ENCODE measurements around the gene BIRC5.

The BIRC5 gene

DNA sequence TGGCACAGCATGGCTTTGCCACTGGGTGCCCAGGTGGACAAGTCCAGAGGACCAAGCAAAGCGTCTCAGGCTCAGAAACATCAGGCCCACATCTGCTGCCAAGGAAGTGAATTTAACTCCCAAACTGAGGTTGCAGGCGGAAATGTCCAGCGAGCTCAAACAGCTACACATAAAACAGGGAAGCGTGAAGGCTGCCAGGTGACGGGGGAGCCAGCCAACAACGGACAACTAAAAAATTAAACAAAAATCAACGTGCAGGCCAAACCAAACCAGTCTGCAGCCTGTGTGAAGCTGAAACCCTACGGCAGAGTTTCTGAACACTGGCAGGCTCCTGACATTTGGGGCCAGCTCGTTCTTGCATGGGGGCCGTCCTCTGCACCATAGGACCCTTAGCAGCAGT, 29.7 kb upstream of the BIRC5 start:
- no peak for DNase-seq (ENCODE audit: low spot score)

DNA sequence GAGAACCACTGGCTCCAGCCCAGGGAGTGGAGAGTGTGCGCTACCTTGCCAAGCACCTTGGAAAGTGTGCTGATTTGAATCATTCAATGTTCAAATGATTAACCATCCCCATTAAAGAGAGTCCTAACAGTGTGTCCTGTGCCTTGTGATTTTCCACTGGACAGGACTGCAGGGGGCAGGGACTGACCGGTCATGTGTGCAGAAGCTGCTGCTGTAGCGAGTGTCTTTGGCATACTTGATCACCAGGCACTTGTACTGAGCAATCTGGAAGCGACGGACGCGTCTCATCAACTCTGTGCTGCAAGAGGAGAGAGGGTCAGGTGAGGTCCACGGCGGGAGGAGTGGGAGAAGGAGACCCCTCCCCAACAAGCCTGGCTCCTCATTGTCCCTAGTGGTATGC, 29.2 kb upstream of the BIRC5 start:
- no peak for DNase-seq (ENCODE audit: low spot score)

DNA sequence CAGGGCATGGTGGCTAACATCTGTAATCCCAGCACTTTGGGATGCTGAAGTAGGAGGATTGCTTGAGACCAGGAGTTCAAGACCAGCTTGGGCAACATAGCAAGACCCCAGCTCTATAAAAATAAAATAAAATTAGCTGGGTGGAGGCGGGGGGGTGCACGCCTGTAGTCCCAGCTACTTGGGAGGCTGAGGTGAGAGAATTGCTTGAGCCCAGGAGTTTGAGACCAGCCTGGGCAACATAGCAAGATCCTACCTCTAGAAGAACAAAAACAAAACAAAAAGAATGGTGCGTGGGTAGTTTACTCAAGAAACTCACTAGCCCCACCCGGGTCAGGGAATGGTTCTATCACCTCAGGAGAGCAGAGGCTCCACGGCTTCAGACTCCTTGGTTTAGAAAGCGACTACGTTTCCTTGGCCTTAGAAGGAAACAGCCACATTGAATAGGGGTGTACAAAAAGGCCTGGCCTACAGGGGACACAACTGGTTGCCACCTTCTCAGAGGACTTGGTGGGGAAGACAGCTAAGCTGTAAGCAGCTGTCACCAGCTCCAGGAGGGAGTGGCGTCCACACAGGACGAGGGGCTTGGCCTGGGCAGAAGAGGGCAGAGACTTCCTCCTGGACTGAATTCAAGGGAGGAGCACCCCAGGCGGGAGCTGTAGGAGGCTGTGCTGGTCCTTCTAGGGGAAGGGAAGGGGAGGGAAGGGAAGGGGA, 27.9 kb upstream of the BIRC5 start:
- no peak for DNase-seq (ENCODE audit: low spot score)

DNA sequence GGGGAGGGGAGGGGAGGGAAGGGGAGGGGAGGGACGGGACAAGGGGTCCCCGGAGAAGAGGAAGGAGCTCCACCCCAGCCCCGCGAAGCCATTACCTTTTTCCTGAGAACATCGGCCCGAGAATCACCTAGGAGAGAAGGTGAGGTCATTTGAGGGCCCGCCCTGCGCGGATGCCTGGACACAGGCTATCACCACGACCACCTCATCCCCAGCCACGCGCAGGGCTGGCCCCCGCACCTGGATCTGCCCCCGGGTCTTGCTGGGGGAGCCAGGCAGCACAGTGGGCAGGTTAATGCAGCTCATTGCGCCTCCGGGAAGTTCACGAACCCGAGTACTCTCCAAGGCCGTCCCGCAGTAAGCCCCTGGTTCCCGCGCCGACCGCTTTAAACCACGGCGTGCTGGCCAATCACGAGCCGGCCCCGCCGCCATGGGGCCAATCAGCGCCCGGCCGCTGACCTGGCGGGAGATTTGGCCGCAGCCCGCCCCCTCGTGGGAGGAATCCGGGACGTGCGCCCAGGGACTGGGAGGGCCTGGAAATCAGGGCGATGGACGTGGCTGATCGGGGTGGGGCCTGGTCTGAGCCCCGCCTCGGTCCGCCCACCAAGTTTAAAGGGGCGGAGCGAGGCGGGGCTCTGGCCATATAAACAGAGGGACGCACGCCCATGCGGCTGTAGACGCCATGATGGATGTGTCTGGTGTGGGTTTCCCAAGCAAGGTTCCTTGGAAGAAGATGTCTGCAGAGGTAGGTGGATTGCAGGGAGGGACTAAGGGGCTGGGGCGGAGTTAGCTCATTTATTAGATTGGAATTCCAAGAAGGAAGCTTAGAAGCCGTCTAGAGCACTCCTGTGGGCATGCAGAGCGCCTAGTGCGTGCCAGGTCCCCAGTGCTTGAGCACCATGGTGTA, 27.1 kb upstream of the BIRC5 start, which contains the start of the genes AFMID and TK1:
Gene AFMID (plus strand): TSS at position 671 of the 904 bp plus-strand sequence. CDS start 9 bp downstream, at position 680.
Gene TK1 (minus strand): TSS at position 361 of the 904 bp plus-strand sequence. CDS start 58 bp downstream, at position 303.
- DNase-seq (ENCODE audit: low spot score): peak; percentile 98

DNA sequence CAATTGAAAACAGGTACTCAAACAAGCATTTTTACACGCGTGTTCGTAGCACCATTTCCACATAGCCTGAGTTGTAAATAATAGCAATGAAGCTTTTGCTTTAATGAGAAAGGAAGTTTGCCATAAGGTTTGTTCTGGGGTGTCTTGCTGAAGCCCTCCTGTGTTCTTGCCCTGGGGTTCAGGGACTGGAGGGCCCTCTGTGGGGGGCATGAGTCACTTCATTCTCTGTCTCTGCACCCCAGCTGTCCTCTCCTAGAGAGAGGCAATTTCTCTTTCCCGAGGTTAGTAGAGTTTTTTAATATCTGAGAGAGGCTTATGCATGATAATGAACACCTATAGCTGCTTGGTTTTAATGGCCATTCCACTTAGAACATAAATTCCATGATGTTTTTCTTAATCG, 17.3 kb upstream of the BIRC5 start:
- DNase-seq (ENCODE audit: low spot score): no peak

DNA sequence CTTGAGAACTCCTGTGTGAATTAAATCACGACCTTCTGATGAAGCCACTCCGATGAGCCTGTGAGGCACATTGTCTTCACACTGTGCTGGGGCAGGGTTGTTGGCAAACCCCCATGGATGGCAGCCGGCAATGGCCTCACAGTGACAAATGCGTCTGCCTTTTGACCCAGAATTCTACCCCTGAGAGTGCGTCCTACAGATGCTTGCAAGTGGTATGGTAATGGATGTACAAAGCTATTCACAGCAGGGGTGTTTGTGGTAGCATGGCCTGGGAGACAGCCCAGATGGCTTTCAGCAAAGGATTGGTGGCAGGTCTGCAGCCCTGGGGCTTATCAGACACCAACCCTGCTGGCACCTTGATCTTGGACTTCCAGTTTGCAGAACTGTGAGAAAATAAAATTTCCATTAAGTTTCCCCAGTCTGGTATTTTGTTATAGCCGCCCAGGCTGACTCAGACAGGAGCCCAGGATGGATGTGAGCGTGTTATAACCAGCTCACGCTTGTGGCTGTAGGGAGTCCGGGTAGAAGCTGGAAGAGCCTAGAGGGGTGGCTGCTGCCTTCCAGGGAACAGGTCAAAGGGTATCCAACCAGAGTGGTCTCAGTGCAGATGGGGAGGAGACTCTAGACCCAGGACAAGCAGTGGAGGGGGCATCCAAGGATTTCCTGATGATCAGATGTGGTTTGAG, 16.8 kb upstream of the BIRC5 start:
- DNase-seq (ENCODE audit: low spot score): no peak

DNA sequence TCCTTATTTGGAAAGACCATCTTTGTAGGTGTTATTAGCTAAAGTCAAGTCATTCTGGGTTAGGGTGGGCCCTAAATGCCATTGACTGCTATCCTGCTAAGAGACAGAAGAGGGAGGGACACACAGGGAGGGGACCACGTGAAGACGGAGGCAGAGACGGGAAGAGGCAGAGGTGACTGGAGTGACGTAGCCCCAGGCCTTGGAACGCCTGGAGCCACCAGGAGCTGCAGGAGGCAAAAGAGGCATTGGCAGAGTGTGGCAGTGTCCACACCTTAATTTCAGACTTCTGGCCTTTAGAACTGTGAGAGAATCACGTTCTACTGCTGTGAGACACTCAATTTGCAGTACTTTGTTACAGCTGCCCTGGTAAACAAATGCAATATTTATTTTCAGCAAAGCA, 13.6 kb upstream of the BIRC5 start:
- no peak for DNase-seq (ENCODE audit: low spot score)

DNA sequence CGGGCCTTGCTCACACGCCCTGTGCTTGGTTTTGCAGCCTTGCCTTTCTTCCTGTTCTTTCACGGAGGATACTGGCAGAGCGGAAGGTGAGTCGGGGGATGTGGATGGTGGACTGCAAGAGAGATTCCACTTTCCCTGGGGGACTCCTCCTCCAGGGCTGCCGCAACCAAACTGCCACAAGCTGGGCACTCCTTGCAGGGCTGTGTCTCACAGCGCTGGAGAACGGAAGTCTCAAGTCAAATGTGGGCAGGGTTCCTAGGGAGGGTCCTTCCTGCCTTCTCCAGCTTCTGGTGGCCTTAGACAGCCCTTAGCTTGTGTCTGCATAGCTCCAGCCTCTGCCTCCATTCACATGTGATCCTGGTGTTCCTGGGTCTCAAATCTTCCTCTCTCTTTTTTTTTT, 11.4 kb upstream of the BIRC5 start:
- DNase-seq (ENCODE audit: low spot score): no peak

DNA sequence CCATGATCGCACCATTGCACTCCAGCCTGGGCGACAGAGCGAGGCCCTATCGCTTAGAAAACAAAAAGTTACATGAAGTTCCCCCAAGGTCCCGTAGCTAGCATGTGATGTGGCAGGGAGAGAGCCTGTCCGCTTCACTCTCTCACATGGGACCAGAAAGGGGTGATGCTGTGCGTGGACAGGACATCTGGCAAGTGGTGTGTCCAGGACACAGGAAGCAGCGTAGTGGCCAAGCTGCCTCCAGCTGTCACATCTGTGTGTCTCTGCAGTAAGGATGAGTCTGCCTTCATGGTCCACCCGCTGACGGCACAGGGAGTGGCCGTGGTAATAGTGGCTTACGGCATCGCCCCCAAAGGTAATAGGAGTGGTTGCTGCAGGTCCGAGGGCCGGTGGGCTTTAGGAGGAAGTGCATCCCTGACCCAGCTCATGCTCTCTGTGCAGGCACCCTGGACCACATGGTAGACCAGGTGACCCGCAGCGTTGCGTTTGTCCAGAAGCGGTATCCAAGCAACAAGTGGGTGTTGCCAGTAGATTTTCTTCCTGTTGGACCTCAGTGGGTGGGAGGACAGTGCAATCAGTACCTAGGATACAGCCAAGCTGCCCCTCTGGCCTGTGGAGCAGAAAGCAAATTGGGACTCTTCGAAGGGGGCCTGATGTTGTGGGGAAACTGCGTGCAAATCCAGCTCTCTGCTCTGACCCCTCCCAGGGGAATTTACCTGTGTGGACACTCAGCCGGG, 9.5 kb upstream of the BIRC5 start:
- DNase-seq (ENCODE audit: low spot score): no peak

DNA sequence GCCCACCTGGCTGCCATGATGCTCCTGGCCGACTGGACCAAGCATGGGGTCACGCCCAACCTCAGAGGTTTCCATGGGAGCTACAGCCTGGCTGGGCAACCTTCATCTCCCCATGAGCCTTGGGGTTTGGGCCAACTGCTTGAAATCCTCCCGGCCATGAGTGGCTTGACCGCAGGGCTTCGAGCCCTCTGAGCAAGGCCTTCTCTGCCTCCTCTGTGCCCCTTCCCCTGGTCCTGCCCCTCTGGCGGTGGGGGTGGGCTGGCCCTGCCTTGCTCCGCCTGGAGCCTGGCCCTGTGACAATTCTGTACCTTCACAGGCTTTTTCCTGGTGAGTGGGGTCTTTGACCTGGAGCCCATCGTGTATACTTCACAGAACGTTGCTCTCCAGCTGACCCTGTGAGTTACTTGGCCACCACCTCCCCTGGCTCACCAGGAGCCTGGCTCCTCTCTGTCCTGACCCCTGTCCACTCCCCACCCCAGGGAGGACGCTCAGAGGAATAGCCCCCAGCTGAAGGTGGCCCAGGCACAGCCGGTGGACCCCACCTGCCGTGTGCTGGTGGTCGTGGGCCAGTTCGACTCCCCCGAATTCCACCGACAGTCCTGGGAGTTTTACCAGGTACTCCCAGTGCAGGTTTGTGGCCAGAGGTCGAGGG, 8.8 kb upstream of the BIRC5 start:
- no peak for DNase-seq (ENCODE audit: low spot score)

DNA sequence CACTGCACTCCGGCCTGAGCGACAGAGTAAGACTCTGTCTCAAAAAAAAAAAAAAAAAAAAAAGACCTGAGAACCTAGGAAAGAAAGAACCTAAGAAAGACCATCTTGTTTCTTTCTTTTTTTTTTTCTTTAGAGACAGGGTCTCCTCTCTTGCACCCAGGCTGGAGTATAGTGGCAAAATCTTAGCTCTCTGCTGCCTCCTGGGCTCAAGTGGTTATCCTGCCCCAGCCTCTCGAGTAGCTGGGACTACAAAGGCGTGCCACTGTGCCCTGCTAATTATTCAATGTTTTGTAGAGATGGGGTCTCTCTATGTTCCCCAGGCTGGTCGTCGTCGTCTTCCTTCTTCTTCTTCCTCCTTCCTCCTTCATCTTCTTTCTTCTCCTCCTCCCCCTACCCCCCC, 7.8 kb upstream of the BIRC5 start:
- no peak for DNase-seq (ENCODE audit: low spot score)

DNA sequence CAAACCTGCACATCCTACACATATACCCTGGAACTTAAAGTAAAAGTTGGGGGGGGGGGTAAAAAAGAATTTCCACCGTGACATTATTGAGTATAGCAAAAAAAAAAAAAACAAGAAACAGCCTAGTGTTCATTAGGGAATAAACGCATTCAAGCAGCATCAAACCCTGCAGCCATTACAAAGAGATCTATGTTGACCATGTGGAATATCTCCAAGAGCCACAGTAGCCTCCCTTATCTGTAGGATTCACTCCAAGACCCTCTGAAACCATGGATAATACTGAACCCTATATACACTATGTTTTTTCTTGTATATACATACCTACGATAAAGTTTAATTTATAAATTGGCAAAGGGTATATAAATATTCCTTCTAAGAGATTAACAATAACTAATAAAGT, 5.6 kb upstream of the BIRC5 start:
- no peak for DNase-seq (ENCODE audit: low spot score)

DNA sequence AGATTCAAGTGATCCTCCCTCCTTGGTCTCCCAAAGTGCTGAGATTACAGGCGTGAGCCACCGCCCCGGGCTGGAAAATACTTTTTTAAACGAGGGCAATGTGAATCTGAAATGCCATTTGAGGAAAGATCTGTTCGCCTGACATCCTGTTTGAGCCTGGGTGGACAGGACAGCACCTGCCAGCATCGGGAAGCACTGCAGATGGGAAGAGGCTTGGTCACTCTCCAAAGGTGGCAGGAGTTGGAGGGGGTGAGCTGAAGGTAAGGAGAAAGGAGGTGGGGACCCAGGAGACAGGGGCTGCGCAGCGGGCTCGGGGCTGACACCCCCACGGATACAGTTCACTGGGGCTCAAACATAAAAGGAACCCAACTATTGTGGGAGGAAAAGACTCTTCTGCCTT, 3.9 kb upstream of the BIRC5 start:
- DNase-seq (ENCODE audit: low spot score): no peak

DNA sequence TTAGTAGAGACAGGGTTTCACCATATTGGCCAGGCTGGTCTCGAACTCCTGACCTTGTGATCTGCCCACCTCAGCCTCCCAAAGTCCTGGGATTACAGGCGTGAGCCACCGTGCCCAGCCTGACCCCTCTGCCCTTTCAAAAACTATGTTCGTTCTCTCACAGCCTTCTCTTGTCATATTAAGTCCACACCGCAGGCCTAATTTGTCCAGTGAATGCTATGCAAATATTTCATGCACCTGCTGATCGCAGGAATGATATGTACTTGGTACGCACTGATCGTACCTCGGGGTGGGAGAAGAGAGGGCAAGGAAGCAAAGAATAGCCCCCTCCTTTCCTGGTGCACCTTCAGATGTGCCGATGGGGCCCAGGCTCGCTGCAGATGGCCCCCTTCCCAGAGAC, 3.0 kb upstream of the BIRC5 start:
- no peak for DNase-seq (ENCODE audit: low spot score)

DNA sequence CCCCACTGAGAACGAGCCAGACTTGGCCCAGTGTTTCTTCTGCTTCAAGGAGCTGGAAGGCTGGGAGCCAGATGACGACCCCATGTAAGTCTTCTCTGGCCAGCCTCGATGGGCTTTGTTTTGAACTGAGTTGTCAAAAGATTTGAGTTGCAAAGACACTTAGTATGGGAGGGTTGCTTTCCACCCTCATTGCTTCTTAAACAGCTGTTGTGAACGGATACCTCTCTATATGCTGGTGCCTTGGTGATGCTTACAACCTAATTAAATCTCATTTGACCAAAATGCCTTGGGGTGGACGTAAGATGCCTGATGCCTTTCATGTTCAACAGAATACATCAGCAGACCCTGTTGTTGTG, 631 bp downstream of the BIRC5 start:
- DNase-seq (ENCODE audit: low spot score): no peak

DNA sequence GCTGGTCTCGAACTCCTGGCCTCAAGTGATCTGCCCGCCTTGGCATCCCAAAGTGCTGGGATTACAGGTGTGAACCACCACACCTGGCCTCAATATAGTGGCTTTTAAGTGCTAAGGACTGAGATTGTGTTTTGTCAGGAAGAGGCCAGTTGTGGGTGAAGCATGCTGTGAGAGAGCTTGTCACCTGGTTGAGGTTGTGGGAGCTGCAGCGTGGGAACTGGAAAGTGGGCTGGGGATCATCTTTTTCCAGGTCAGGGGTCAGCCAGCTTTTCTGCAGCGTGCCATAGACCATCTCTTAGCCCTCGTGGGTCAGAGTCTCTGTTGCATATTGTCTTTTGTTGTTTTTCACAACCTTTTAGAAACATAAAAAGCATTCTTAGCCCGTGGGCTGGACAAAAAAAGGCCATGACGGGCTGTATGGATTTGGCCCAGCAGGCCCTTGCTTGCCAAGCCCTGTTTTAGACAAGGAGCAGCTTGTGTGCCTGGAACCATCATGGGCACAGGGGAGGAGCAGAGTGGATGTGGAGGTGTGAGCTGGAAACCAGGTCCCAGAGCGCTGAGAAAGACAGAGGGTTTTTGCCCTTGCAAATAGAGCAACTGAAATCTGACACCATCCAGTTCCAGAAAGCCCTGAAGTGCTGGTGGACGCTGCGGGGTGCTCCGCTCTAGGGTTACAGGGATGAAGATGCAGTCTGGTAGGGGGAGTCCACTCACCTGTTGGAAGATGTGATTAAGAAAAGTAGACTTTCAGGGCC, 5.5 kb downstream of the BIRC5 start:
- no peak for DNase-seq (ENCODE audit: low spot score)

DNA sequence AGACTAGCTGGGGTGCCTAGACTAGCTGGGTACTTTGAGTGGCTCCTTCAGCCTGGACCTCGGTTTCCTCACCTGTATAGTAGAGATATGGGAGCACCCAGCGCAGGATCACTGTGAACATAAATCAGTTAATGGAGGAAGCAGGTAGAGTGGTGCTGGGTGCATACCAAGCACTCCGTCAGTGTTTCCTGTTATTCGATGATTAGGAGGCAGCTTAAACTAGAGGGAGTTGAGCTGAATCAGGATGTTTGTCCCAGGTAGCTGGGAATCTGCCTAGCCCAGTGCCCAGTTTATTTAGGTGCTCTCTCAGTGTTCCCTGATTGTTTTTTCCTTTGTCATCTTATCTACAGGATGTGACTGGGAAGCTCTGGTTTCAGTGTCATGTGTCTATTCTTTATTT, 9.0 kb downstream of the BIRC5 start:
- no peak for DNase-seq (ENCODE audit: low spot score)

DNA sequence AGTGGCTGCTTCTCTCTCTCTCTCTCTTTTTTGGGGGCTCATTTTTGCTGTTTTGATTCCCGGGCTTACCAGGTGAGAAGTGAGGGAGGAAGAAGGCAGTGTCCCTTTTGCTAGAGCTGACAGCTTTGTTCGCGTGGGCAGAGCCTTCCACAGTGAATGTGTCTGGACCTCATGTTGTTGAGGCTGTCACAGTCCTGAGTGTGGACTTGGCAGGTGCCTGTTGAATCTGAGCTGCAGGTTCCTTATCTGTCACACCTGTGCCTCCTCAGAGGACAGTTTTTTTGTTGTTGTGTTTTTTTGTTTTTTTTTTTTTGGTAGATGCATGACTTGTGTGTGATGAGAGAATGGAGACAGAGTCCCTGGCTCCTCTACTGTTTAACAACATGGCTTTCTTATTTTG, 9.7 kb downstream of the BIRC5 start:
- no peak for DNase-seq (ENCODE audit: low spot score)

DNA sequence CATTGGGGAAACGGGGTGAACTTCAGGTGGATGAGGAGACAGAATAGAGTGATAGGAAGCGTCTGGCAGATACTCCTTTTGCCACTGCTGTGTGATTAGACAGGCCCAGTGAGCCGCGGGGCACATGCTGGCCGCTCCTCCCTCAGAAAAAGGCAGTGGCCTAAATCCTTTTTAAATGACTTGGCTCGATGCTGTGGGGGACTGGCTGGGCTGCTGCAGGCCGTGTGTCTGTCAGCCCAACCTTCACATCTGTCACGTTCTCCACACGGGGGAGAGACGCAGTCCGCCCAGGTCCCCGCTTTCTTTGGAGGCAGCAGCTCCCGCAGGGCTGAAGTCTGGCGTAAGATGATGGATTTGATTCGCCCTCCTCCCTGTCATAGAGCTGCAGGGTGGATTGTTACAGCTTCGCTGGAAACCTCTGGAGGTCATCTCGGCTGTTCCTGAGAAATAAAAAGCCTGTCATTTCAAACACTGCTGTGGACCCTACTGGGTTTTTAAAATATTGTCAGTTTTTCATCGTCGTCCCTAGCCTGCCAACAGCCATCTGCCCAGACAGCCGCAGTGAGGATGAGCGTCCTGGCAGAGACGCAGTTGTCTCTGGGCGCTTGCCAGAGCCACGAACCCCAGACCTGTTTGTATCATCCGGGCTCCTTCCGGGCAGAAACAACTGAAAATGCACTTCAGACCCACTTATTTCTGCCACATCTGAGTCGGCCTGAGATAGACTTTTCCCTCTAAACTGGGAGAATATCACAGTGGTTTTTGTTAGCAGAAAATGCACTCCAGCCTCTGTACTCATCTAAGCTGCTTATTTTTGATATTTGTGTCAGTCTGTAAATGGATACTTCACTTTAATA, 10.4 kb downstream of the BIRC5 start:
- no peak for DNase-seq (ENCODE audit: low spot score)

All from HuH-7 (cell line).